Measurements from ENCODE around the gene LBH. TPM values are rescaled to one million over a fixed set of nuclear protein-coding genes. Genes with fewer than 3 reads are reported as not detected.

Gene LBH
- total RNA-seq, 1 donor from 2014 or later, result 133 TPM

DNA sequence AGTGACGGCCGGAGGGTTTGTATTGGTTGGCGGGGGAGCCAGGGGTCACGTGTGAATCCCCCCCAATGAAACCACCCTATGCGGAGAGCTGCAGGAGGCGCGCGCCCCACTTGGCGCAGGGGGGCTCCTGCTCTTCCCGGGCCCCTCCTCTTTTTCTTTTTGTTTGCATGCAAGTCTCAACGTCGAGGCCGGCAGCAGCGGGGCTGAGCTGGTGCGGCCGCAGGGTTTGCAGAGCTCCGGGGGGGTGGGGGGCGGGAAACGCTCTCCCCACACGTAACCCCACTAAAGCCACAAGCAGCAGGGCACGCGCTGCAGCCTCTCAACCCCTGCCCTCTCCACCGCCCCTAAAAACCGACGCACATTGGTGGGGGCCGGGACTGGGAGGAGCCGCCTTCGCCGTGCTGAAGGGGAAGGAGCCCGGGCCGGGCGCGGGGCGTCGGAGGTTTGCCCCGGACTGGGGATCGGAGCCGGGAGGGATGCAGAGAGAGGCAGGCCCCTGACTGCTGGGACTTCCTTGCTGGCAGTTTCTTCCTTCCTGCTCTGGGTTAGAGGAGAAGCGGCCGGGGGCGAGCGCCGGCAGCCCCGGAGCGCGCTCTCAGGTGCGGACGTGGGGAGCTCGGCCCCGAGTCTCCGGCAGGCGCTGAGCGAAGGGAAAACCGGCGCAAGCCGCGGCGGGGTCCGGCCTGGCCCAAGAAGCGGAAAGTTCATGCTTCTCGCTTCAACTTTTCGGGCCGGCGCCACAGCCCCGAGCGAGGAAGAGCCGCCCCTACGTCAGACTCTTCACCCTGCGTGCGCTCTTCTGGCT is 864 bp downstream of the LBH start:
- ATAC-seq (peak; percentile 29), DNase-seq (ENCODE audit: missing footprints) (peak; percentile 81)
- intact Hi-C loops (cut with DNase I), result loop anchor here (2.0 to 5.0 kb wide), 3 partner anchors 70 to 205 kb away; no protein-coding TSS in a partner anchor

DNA sequence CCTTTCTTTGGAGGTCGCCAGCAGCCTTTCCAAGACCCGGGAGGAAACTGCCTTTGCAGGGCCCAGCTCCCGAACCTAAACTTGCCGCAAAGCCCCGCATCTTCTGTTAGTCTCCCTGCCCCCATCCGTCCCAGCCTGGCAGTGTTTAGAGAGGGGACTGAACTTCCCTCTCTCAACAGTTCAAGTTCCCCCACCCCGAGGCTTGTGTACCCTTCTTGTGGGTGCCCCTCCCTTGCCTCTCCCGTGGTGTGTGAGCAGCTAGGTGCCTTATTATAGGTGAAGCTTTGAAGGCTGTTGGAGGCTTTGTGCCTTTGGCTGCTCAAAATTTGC is 1.4 kb downstream of the LBH start:
- intact Hi-C loops (cut with DNase I), result loop anchor here (2.0 to 5.0 kb wide), 3 partner anchors 70 to 205 kb away; no protein-coding TSS in a partner anchor
- no peak for ATAC-seq

DNA sequence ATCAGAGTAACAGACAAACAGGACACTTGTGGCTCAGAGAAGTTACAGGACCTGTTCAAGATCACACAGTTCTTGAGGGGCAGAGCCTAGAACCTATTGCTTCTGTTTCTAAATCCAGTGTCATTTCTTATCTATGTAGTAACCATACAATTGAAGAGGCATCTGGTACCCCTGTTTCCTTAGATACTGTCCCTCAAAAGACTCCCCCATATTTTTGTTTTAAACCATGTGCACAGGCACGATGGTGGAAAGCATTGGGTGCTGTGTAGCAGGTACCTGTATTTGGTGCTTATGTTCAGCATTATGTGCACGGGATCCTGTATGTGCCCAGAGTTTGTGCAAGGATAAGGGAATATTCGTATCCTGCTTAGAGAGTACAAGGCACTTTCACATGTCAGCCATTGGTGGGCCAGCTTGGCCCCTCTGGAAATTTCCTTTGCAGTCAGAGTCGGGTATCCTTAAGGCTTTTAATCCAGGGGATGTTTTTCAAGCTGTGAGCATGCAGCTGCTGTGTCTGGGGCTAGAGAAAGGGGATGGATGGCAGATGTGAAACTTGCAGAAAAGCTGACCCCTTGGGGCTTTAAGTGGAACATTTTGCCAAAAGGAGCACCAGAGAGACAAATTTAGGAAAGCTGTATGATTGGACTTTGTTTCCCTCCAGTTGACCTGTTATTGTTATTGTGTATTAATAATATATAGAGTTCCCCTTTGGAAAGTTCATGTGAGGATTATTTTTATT is 2.1 kb downstream of the LBH start:
- DNase-seq (ENCODE audit: missing footprints) (no peak), ATAC-seq (no peak)
- intact Hi-C loops (cut with DNase I), result loop anchor here (2.0 to 5.0 kb wide), 3 partner anchors 69 to 204 kb away; no protein-coding TSS in a partner anchor

More for the DNA sequence above, 1.4 kb downstream of the LBH start:
- no peak for DNase-seq (ENCODE audit: missing footprints)

DNA sequence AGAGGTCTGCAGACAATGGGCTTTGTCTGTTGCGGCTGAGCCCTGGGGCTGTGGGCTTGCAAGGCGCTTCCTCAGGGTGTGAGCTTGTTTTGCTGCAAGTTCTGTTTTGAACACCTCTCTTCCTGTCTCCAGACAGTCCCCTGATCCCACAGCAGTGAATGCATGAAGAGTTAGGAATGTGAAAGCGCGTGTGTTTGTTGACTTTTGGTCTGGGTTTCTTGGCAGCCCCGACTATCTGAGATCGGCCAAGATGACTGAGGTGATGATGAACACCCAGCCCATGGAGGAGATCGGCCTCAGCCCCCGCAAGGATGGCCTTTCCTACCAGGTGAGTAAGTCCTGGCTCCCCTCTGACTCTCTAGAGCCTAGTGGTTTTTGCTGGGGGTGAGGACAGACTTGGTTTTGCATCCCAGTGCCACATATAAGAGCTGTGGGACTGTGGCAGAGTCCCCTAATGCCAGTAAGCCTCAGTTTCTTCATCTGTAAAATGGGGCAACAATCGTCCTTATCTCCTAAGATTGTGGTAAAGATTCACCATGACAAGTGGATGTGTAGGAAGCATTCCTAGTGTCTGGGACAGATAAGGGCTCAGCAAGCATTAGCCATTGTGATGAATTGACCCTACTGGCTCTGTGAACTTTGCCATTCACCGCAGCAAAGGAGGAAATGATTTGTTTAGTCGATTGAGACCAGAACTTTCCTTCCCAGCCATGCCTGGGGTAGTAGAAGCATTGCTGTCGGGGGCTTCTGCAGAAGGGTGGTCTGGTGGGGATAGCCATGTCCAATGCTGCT is 3.0 kb downstream of the LBH start:
- intact Hi-C loops (cut with DNase I), result loop anchor here (5.0 kb wide), 2 partner anchors 68 to 203 kb away; no protein-coding TSS in a partner anchor
- DNase-seq (ENCODE audit: missing footprints) (no peak), ATAC-seq (no peak)

DNA sequence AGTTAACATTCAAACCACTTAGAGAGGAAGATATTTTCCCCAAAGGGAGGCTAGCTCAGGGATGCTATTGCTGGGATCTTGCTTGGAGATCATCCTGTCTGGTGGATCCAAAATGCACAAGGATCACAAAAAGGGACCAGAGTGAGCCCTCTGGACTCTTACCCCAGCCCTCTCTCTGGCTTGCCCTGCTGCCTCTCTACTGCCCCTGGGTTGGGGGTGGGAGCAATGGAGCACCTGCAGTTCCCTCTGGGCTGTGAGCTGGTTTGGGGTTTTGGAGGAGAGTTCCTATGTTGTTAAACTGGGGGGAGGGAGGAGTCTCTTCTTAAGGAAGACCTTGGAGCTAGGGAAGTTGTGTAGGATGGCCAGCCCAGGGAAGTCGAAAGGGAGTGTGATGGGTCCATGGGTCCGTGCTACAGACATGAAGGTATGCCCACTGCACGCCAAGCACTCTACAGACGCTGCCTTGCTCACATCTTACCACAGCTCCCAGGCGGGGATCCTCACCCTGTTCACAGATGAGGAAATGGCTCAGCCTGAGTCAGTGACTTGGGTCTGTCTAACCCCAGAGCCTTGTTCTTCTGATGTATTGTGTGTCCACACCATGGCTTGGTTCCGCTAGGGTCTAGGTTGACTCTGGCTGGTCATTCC is 3.8 kb downstream of the LBH start:
- DNase-seq (ENCODE audit: missing footprints), result no peak
- ATAC-seq, result no peak
- intact Hi-C loops (cut with DNase I), result loop anchor here (5.0 kb wide), 1 partner anchor 177 kb away; no protein-coding TSS in a partner anchor

DNA sequence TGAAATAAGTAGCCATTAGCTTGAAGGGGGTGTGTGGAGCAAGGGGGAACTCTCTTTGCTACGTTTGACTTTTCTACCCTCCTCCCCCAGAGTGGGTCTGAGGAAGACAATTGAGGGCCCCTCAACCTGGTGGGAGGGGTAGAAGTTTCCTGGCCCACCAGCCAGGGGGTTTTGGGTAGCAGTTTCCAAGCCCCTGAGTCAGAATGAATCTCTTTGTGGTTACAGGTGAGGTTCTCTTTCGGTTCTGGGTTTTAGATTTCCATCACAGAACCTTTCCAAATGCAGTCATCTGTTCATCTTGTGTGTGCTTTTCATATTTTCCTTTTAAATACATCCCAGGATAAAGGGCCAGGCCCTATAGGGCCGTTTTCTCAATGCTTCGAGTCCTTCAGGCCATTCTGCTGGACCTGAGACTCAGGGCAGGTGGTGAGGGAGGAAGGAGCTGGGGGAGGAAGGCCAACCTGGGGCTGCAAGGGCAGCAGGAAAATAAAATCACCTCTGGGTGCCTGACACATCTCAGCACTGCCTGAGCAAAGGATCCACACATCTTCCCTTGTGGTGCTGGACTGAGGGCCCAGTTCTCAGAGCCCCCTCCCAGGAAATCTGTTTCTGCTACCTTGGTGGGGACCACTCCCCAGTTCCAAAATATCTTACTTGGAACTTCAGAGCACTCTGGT is 4.7 kb downstream of the LBH start:
- intact Hi-C loops (cut with DNase I), result loop anchor here (5.0 kb wide), 1 partner anchor 176 kb away; no protein-coding TSS in a partner anchor
- no peak for ATAC-seq
- no peak for DNase-seq (ENCODE audit: missing footprints)

DNA sequence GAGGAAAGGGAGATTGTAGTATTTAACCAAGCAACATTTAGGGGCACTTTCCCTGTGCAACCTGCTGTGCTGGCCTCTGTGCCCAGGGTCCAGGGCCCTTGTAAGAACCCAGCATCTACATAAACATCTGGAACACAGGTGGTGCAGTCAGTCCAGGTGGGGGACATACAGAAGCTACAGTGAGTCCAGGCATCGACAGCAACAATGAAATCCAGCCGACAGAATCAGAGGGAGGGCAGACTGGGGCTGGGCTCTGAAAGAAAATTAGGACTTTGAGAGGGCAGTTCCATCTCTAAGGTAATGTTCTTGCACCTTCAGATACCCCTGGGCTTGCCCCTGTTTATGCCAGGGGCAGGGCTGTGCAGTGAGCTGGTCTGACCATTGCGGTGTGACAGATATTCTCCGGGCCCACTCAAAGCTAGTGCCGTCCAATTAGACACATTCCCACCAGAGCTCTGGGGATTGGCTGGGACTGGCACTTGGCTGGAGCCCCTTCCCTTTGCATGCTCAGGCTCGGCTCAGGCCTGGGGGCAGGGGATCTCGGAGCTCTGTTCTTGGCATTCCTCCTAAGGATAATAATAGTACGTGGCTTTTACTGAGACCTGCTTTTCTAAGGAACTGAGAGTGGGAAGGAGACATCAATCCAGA is 5.4 kb downstream of the LBH start:
- intact Hi-C loops (cut with DNase I), result loop anchor here (5.0 kb wide), 1 partner anchor 176 kb away; no protein-coding TSS in a partner anchor
- peak; percentile 66 for DNase-seq (ENCODE audit: missing footprints)
- ATAC-seq, result peak; percentile 13

DNA sequence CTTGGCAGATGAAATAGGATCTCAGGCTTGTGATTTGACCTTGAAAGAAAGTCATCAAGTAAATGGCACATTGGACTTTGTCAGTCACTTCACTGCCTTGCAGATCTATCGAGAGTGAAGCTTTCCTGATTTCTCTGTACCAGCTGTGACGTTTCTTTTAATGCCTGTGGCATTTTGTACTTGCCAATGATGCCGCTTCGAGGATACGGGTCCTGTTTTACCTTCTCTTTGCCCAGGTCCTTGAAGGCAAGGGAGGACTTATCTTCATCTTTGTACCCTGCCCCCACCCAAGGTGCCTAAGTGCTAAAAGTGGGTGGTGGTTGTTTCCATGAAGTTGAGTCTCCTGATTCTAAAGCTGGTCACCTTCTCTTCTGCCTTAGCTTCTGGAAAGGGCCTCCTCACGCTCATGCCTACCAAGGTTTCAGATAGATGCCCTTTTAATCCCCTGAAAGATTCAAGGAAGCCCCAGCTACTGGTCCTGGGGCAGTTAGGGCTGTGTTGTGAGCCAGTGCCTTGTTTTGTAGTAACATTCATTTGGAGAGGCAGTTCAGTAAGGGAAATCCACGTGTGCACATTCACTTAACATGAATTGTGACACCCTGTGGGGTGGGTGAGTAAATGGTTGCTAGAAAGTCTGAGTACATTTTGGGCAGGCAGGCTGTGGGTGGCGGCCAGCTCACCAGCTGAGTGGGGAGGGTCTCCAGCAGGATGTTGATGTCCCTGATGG is 6.1 kb downstream of the LBH start:
- ATAC-seq, result no peak
- intact Hi-C loops (cut with DNase I), result loop anchor here (5.0 kb wide), 1 partner anchor 175 kb away; no protein-coding TSS in a partner anchor

DNA sequence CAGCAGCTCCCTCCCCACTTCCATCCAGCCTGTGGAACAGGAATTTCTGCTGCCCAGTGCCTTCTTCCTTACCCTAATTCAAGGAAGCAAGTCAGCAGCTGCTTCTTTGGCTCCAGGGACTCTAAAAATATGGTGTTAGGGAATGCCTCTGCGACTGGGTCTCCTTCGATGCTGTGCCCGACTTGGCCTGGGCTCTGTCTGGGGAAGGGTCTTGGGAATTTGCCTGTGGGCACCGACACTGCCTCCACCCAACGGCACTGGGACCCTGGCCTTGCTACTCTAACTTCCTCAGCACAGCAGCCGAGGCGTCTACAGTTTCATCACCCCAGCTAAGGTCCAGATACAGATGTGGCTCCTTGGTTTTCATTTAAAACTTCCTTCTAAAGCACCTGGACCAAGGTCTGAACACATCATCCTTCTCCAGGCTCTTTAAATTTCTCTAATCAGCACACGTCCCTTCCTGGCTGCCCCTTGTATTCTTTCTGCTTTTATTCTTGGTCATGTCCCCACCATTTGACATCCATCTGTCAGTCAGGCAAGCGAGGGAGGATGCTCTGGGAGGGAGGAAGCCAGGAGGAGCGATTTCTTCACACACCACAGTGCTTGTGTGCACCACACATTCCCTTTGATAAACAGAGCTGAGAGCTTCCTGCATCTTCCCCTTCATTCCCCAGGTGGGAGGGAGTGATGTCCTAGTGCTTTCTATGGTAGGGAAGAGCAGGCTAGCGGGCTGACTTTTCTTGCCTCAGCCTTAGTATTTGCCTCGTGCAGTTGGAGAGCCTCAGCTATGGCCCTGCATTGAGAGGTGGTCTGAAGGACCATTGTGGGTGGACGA is 6.8 kb downstream of the LBH start:
- DNase-seq (ENCODE audit: missing footprints) (no peak), ATAC-seq (no peak)

More for the DNA sequence above, 6.1 kb downstream of the LBH start:
- DNase-seq (ENCODE audit: missing footprints), result no peak

DNA sequence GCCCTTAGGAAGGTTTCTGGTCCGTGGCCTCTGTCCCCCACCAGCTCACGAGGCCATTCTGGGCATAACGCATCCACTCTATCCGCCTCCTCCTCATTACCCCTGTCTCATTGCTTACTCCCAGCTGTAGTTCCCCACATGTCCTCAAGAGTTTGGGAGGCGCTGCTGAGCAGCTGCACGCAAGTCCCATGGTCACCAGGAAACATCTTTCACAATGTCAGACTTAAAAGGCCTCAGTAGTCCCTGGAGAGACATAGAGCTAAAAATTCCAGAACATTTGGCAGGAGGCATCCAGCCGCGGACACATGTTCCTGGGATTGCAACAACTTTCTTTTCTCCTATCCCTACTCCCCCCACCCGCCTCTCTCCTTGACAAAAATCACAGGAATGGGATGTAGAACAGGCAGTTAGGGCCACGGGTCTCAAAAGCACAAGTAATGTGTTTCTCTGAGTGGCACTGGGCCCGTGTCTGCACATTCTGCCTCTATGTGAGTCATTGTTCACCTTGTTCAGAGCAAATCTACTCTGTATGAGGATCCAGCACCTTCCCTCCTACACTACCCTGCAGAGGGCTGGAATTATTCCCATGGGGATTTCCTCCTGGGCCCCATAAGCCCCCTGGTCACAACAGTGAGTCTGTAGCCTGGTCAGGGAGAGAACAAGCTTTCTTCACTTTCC is 8.1 kb downstream of the LBH start:
- peak; percentile 85 for ATAC-seq
- DNase-seq (ENCODE audit: missing footprints), result peak; percentile 81
- intact Hi-C loops (cut with DNase I), result loop anchor here (5.0 kb wide), 1 partner anchor 173 kb away; no protein-coding TSS in a partner anchor

More for the DNA sequence above, 6.8 kb downstream of the LBH start:
- intact Hi-C loops (cut with DNase I), result loop anchor here (5.0 kb wide), 1 partner anchor 174 kb away; no protein-coding TSS in a partner anchor

DNA sequence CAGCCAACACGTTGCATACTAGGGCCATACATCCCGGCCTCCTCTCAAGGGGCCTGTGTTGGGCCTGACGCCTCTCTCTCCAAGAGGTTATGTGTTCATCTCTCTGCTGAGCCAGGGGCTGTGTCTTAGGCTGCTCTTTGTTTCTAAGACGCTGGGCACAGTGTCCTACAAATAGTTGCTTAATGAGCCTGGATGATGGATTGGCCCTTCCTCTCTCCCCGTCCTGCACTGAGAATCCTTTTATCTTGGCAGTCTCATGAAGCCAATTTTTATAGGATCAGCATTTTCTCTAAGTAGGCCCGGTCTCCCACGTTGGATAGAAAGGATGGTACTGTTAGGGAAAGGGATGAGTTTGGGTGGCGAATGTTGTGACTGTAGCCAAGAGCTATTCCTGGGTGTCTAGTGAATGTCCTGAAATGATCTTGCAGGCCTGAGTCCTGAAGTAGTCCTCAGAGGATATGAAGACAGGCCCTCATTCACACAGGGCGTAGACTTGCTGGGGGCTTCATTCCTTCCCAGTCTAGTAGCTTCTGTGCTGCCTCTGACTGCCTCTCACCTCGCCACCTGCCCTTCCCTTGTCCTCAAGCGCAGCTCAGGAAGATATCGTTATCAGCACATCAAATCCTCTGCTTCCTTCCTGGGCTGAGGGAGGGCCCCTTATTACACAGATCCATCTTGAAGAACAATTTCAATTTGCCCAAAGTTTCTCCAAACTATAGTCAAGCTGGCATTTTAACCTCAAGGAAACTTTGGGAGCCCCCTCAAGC is 8.8 kb downstream of the LBH start:
- intact Hi-C loops (cut with DNase I), result loop anchor here (5.0 kb wide), 1 partner anchor 172 kb away; no protein-coding TSS in a partner anchor
- DNase-seq (ENCODE audit: missing footprints), result no peak
- ATAC-seq, result peak; percentile 64

DNA sequence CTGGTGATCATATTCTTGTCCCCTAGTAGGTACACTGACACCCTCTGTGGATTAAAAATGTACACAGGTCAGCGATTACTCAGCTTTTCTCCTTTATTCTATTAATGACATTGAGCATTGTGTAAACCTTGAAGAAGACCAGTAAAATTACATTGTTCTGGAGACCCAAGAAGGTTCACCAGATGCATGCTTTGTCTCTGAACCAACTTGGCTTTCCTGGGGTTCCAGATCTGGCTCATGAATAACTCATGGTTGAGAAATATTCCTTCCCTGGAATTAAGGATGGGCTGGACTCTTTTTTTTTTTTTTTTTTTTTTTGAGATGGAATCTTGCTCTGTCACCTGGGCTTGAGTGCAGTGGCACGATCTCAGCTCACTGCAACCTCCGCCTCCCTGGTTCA is 11.9 kb downstream of the LBH start:
- DNase-seq (ENCODE audit: missing footprints) (no peak), ATAC-seq (no peak)
- intact Hi-C loops (cut with DNase I), result no loop called here

DNA sequence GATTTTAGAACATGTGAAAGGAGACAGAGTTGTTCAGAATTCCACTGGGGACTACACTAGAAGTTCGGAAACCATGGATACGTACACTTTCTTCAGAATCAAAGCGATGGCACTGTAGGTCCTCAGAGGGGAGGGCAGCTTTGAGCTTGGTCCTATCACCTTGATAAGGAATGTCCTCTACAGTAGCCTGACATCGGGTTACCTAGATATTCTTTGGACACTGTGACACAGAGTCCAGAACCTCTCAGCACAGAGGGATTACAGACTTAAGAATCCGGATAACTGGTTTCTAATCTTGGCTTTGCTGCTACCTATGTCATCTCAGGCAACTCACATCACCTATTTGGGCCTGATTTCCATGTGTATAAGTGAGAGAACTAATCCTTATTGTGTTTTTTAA is 14.0 kb downstream of the LBH start:
- no peak for DNase-seq (ENCODE audit: missing footprints)
- intact Hi-C loops (cut with DNase I), result no loop called here
- peak; percentile 54 for ATAC-seq

DNA sequence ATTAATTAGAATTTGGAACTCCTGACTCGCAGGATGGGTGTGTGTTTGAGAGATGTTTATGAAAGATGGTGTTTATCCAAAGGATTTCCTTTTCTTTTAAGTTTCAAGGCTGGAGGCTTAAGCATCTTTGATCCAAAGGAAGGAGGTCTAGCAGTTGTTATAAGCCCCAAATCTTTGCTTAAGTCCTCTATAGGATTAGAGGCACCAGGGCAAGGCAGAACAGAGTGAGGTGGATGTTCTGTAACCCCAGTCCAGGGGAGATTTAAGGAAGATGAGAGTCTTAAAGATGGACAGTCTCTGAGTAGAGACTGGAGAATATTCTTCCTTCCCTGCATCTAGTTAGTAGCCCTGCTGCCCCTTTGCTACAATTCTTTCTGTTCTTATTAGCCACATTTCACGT is 17.5 kb downstream of the LBH start:
- intact Hi-C loops (cut with DNase I), result no loop called here
- ATAC-seq (no peak), DNase-seq (ENCODE audit: missing footprints) (no peak)
